Measurements from ENCODE around the gene NRDC.

Gene NRDC

DNA sequence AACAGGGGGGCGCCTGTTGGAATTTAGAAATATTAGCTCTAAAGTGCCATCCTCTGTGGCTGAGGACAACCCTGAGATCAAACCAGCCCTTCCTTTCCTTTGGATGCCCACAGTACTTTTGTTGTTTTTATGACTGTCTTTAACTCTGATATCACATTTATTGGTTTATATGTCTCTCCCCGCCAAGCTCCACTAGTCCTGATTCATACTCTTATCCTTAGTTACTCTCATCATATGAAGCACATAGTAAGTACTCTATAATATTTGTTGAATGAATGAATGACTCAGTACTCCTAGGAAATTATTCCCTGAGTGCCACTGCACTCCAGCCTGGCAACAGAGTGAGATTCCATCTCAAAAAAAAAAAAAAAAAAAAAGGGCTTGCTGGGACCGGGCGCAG lies 22.6 kb upstream of the NRDC start:
- DNase-seq (ENCODE audit: low spot score): no peak

DNA sequence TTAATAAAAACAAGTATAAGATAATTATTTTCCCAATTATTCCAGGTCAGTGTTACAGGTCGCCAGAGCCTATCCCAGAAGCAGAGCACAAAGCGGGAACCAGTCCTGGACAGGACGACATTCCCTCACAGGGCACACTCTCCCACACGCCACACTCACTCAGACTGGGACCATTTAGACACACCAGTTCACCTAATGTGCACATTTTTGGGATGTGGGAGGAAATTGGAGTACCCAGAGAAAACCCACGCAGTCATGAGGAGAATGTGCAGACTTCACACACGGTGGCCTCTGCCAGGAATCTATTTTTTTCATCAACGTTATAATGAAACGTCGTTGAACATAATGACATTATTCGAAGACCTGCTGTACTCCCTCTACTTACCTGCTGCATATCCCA lies 20.5 kb upstream of the NRDC start:
- Histone ChIP-seq H3K23ac (ENCODE audit: low read depth, low read length, poor library complexity) (no peak overlapping the region), H3K27me3 (ENCODE audit: control insufficient read depth in 3 of 3, insufficient read depth in 3 of 3, low read depth in 1 of 3, low read length in 3 of 3) (peaks cover 0 to 38% (median 0%) of the 10 kb centered on the region in 3 experiments), H2BK15ac (ENCODE audit: low read length) (no peak overlapping the region), H3K79me1 (ENCODE audit: low read depth, low read length) (no peaks in the 10 kb centered on the region), H3K18ac (ENCODE audit: low read length) (no peak overlapping the region), H3K9ac (ENCODE audit: low read depth, low read length, poor library complexity) (no peak overlapping the region), H4K91ac (ENCODE audit: low read depth, low read length, poor library complexity) (no peak overlapping the region), H3K4me1 (ENCODE audit: control insufficient read depth in 2 of 2, insufficient read depth in 1 of 2, low read depth in 1 of 2, low read length in 2 of 2) (peaks cover 2 to 12% of the 10 kb centered on the region in 2 donors), H3K36me3 (replicated peaks in 1 of 2; ENCODE audit: control insufficient read depth in 2 of 2, insufficient read depth in 2 of 2, low read length in 2 of 2) (no peaks in the 10 kb centered on the region), H2BK5ac (ENCODE audit: low read length) (no peak overlapping the region), H3K27ac (replicated peaks; ENCODE audit: low read length) (no peak overlapping the region), H3K9me3 (replicated peaks in 1 of 2; ENCODE audit: control insufficient read depth in 2 of 2, insufficient read depth in 1 of 2, low read depth in 1 of 2, low read length in 2 of 2) (no peaks in the 10 kb centered on the region), H3K4me2 (ENCODE audit: insufficient read depth, low read length, poor library complexity, severe bottlenecking) (no peak overlapping the region), H2BK12ac (ENCODE audit: low read length) (no peak overlapping the region), H3K4me3 (ENCODE audit: low read length in 2 of 2) (no peak overlapping the region), H4K8ac (ENCODE audit: low read depth, low read length) (no peak overlapping the region), H2AFZ (ENCODE audit: low read length) (no peak overlapping the region), H3K4ac (ENCODE audit: low read length) (no peak overlapping the region), H2AK5ac (ENCODE audit: low read depth, low read length) (no peak overlapping the region), H3K14ac (ENCODE audit: low read length) (no peak overlapping the region), H2BK120ac (ENCODE audit: low read depth, low read length) (no peak overlapping the region)
- no CpG with 5 or more reads among the region's 10 CpGs for WGBS, 2 donors (ENCODE audit: extremely low coverage in 2 of 2, insufficient read length in 2 of 2, insufficient replicate concordance in 1 of 2)
- DNase-seq (ENCODE audit: low spot score): no peak

More for the DNA sequence above, 22.6 kb upstream of the NRDC start:
- no peak overlapping the region for H3K23ac ChIP-seq (ENCODE audit: low read depth, low read length, poor library complexity)
- H3K36me3 ChIP-seq (replicated peaks in 1 of 2; ENCODE audit: control insufficient read depth in 2 of 2, insufficient read depth in 2 of 2, low read length in 2 of 2): no peaks in the 10 kb centered on the region
- H3K79me1 ChIP-seq (ENCODE audit: low read depth, low read length): no peaks in the 10 kb centered on the region
- H2BK120ac ChIP-seq (ENCODE audit: low read depth, low read length): no peak overlapping the region
- H2AFZ ChIP-seq (ENCODE audit: low read length): no peak overlapping the region
- H3K9me3 ChIP-seq (replicated peaks in 1 of 2; ENCODE audit: control insufficient read depth in 2 of 2, insufficient read depth in 1 of 2, low read depth in 1 of 2, low read length in 2 of 2): no peaks in the 10 kb centered on the region
- H3K18ac ChIP-seq (ENCODE audit: low read length): no peak overlapping the region
- peaks cover 2 to 12% of the 10 kb centered on the region in 2 donors for H3K4me1 ChIP-seq (ENCODE audit: control insufficient read depth in 2 of 2, insufficient read depth in 1 of 2, low read depth in 1 of 2, low read length in 2 of 2)
- no peak overlapping the region for H4K8ac ChIP-seq (ENCODE audit: low read depth, low read length)
- WGBS, 2 donors (ENCODE audit: extremely low coverage in 2 of 2, insufficient read length in 2 of 2, insufficient replicate concordance in 1 of 2): no CpG with 5 or more reads among the region's 4 CpGs
- no peak overlapping the region for H2BK15ac ChIP-seq (ENCODE audit: low read length)
- H3K4me2 ChIP-seq (ENCODE audit: insufficient read depth, low read length, poor library complexity, severe bottlenecking): no peak overlapping the region
- H4K91ac ChIP-seq (ENCODE audit: low read depth, low read length, poor library complexity): no peak overlapping the region
- no peak overlapping the region for H3K14ac ChIP-seq (ENCODE audit: low read length)
- H2BK12ac ChIP-seq (ENCODE audit: low read length): no peak overlapping the region
- no peak overlapping the region for H3K9ac ChIP-seq (ENCODE audit: low read depth, low read length, poor library complexity)
- no peak overlapping the region for H2BK5ac ChIP-seq (ENCODE audit: low read length)
- H3K27ac ChIP-seq (replicated peaks; ENCODE audit: low read length): no peak overlapping the region
- peaks cover 0 to 45% (median 0%) of the 10 kb centered on the region in 3 experiments for H3K27me3 ChIP-seq (ENCODE audit: control insufficient read depth in 3 of 3, insufficient read depth in 3 of 3, low read depth in 1 of 3, low read length in 3 of 3)
- H3K4me3 ChIP-seq (ENCODE audit: low read length in 2 of 2): no peak overlapping the region
- H3K4ac ChIP-seq (ENCODE audit: low read length): no peak overlapping the region
- H2AK5ac ChIP-seq (ENCODE audit: low read depth, low read length): no peak overlapping the region

DNA sequence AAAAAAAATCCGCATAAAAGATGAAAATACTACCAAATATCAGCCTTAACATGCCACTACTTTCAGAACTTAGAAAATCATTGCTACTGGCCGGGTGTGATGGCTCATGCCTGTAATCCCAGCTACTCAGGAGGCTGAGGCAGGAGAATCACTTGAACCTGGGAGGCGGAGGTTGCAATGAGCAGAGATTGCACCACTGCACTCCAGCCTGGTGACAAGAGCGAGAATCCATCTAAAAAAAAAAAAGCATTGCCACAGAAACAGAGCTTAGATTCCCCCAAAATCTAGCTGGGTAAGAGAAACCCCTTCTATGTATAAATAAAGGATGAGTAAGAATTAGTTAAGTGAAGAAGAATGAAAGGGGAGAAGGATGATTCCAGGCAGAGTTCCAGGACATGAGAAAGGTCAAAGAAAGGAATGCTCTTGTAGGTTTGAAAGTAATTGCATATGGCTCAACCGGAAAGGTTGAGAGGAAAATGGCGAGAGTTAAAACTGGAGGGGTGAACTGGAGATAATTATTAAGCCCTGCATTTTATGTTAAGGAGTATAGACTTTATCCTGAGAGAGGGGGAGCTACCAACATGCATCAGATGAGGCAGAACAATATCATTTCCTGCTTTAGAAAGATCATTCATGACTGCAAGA lies 19.7 kb upstream of the NRDC start:
- no peak overlapping the region for H3K4me2 ChIP-seq (ENCODE audit: insufficient read depth, low read length, poor library complexity, severe bottlenecking)
- no peak overlapping the region for H3K27ac ChIP-seq (replicated peaks; ENCODE audit: low read length)
- no peak overlapping the region for H3K4ac ChIP-seq (ENCODE audit: low read length)
- no peak overlapping the region for H3K23ac ChIP-seq (ENCODE audit: low read depth, low read length, poor library complexity)
- no peak overlapping the region for H2BK120ac ChIP-seq (ENCODE audit: low read depth, low read length)
- H3K79me1 ChIP-seq (ENCODE audit: low read depth, low read length): no peaks in the 10 kb centered on the region
- WGBS, 2 donors (ENCODE audit: extremely low coverage in 2 of 2, insufficient read length in 2 of 2, insufficient replicate concordance in 1 of 2): no CpG with 5 or more reads among the region's 6 CpGs
- no peak overlapping the region for H3K18ac ChIP-seq (ENCODE audit: low read length)
- H2BK15ac ChIP-seq (ENCODE audit: low read length): no peak overlapping the region
- H2AK5ac ChIP-seq (ENCODE audit: low read depth, low read length): no peak overlapping the region
- H3K4me3 ChIP-seq (ENCODE audit: low read length in 2 of 2): no peak overlapping the region
- DNase-seq (ENCODE audit: low spot score): no peak
- H3K4me1 ChIP-seq (ENCODE audit: control insufficient read depth in 2 of 2, insufficient read depth in 1 of 2, low read depth in 1 of 2, low read length in 2 of 2): peaks cover 2 to 12% of the 10 kb centered on the region in 2 donors
- H3K27me3 ChIP-seq (ENCODE audit: control insufficient read depth in 3 of 3, insufficient read depth in 3 of 3, low read depth in 1 of 3, low read length in 3 of 3): peaks cover 0 to 30% (median 0%) of the 10 kb centered on the region in 3 experiments
- no peaks in the 10 kb centered on the region for H3K36me3 ChIP-seq (replicated peaks in 1 of 2; ENCODE audit: control insufficient read depth in 2 of 2, insufficient read depth in 2 of 2, low read length in 2 of 2)
- H2BK12ac ChIP-seq (ENCODE audit: low read length): no peak overlapping the region
- no peak overlapping the region for H3K14ac ChIP-seq (ENCODE audit: low read length)
- no peak overlapping the region for H2AFZ ChIP-seq (ENCODE audit: low read length)
- no peak overlapping the region for H3K9ac ChIP-seq (ENCODE audit: low read depth, low read length, poor library complexity)
- no peak overlapping the region for H2BK5ac ChIP-seq (ENCODE audit: low read length)
- H4K91ac ChIP-seq (ENCODE audit: low read depth, low read length, poor library complexity): no peak overlapping the region
- H4K8ac ChIP-seq (ENCODE audit: low read depth, low read length): no peak overlapping the region
- no peaks in the 10 kb centered on the region for H3K9me3 ChIP-seq (replicated peaks in 1 of 2; ENCODE audit: control insufficient read depth in 2 of 2, insufficient read depth in 1 of 2, low read depth in 1 of 2, low read length in 2 of 2)

DNA sequence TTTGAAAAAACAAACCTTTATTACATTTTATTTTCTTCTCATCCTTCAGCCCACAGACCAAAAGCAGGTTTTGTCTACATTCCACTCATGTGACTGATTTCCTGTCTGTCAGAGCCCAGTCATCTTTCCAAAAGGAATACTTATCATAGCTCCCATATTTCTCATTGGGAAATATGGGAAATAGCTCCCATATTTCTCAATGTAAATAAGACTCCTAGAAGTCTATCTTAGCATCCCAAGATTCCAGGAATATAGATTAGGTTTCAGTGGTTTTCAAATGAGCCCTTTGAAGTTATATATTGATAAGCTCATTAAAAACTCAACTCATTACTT lies 19.1 kb upstream of the NRDC start:
- peaks cover 0 to 31% (median 0%) of the 10 kb centered on the region in 3 experiments for H3K27me3 ChIP-seq (ENCODE audit: control insufficient read depth in 3 of 3, insufficient read depth in 3 of 3, low read depth in 1 of 3, low read length in 3 of 3)
- no peak overlapping the region for H3K9ac ChIP-seq (ENCODE audit: low read depth, low read length, poor library complexity)
- no peak overlapping the region for H3K4me2 ChIP-seq (ENCODE audit: insufficient read depth, low read length, poor library complexity, severe bottlenecking)
- H2BK120ac ChIP-seq (ENCODE audit: low read depth, low read length): no peak overlapping the region
- no peak overlapping the region for H4K91ac ChIP-seq (ENCODE audit: low read depth, low read length, poor library complexity)
- H3K79me1 ChIP-seq (ENCODE audit: low read depth, low read length): no peaks in the 10 kb centered on the region
- no peak for DNase-seq (ENCODE audit: low spot score)
- H3K23ac ChIP-seq (ENCODE audit: low read depth, low read length, poor library complexity): no peak overlapping the region
- no peak overlapping the region for H3K27ac ChIP-seq (replicated peaks; ENCODE audit: low read length)
- H3K9me3 ChIP-seq (replicated peaks in 1 of 2; ENCODE audit: control insufficient read depth in 2 of 2, insufficient read depth in 1 of 2, low read depth in 1 of 2, low read length in 2 of 2): no peaks in the 10 kb centered on the region
- H3K14ac ChIP-seq (ENCODE audit: low read length): no peak overlapping the region
- no peak overlapping the region for H2BK15ac ChIP-seq (ENCODE audit: low read length)
- no peaks in the 10 kb centered on the region for H3K36me3 ChIP-seq (replicated peaks in 1 of 2; ENCODE audit: control insufficient read depth in 2 of 2, insufficient read depth in 2 of 2, low read length in 2 of 2)
- H4K8ac ChIP-seq (ENCODE audit: low read depth, low read length): no peak overlapping the region
- no peak overlapping the region for H3K18ac ChIP-seq (ENCODE audit: low read length)
- H3K4me1 ChIP-seq (ENCODE audit: control insufficient read depth in 2 of 2, insufficient read depth in 1 of 2, low read depth in 1 of 2, low read length in 2 of 2): peaks cover 2 to 12% of the 10 kb centered on the region in 2 donors
- H2AFZ ChIP-seq (ENCODE audit: low read length): no peak overlapping the region
- no peak overlapping the region for H2BK5ac ChIP-seq (ENCODE audit: low read length)
- H2AK5ac ChIP-seq (ENCODE audit: low read depth, low read length): no peak overlapping the region
- H3K4ac ChIP-seq (ENCODE audit: low read length): no peak overlapping the region
- no peak overlapping the region for H2BK12ac ChIP-seq (ENCODE audit: low read length)
- no peak overlapping the region for H3K4me3 ChIP-seq (ENCODE audit: low read length in 2 of 2)

All from neuronal stem cell (in vitro differentiated cells).